HepG2 (cell line): ENCODE results near the gene KIF20A. TPM values are rescaled to one million over a fixed set of nuclear protein-coding genes. Genes with fewer than 3 reads are reported as not detected.

Source experiments
- ATRX ChIP-seq: sonication (generic); formaldehyde crosslinking; IDR thresholded peaks from 2 replicates; pipeline ENCODE4 v1.4.0; 2020; ENCODE audit warnings: missing genetic modification reagents, borderline replicate concordance
- BHLHE40 ChIP-seq: IDR thresholded peaks from 2 replicates; pipeline ENCODE4 v1.6.1; 2011; ENCODE audit warnings: low read length, improper control_type of control experiment
- ELF4 ChIP-seq: sonication (generic); formaldehyde crosslinking; IDR thresholded peaks from 2 replicates; pipeline ENCODE4 v1.5.0; 2020; ENCODE audit warnings: missing genetic modification reagents, mild to moderate bottlenecking, moderate library complexity, borderline replicate concordance
- FOXA3 ChIP-seq: IDR thresholded peaks from 2 replicates; pipeline ENCODE4 v1.6.1; 2016; ENCODE audit warnings: missing genetic modification reagents, missing compliant biosample characterization
- FOXO1 ChIP-seq: sonication (generic); formaldehyde crosslinking; IDR thresholded peaks from 2 replicates; pipeline ENCODE4 v1.4.0; 2020; ENCODE audit warnings: missing genetic modification reagents
- HMG20B ChIP-seq: conservative IDR thresholded peaks from 2 replicates; pipeline ENCODE4 v1.6.1; 2016; ENCODE audit warnings: missing genetic modification reagents, missing compliant biosample characterization
- HNRNPL ChIP-seq: fragments of 200-400 bp; formaldehyde crosslinking; IDR thresholded peaks from 2 replicates; pipeline ENCODE4 v1.6.1; 2017; ENCODE audit warnings: mild to moderate bottlenecking, low read depth, low read length
- KAT8 ChIP-seq: IDR thresholded peaks from 2 replicates; pipeline ENCODE4 v1.6.1; 2016; ENCODE audit warnings: missing genetic modification reagents, missing compliant biosample characterization
- RFXANK ChIP-seq: IDR thresholded peaks from 2 replicates; pipeline ENCODE4 v1.6.1; 2016
- SP5 ChIP-seq: IDR thresholded peaks from 2 replicates; pipeline ENCODE4 v1.6.1; 2016; ENCODE audit warnings: low read depth, borderline replicate concordance
- TEAD2 ChIP-seq: sonication (generic); formaldehyde crosslinking; IDR thresholded peaks from 2 replicates; pipeline ENCODE4 v1.9.0; 2021; ENCODE audit warnings: missing genetic modification reagents
- ZC3H13 ChIP-seq: sonication (generic); formaldehyde crosslinking; IDR thresholded peaks from 2 replicates; pipeline ENCODE4 v1.8.1; 2023; ENCODE audit warnings: mild to moderate bottlenecking, missing genetic modification reagents, moderate library complexity
- ZNF350 ChIP-seq: sonication (generic); formaldehyde crosslinking; IDR thresholded peaks from 2 replicates; pipeline ENCODE4 v1.4.0; 2020; ENCODE audit warnings: mild to moderate bottlenecking, low read depth, missing genetic modification reagents, borderline replicate concordance
- ZNF550 ChIP-seq: sonication (generic); formaldehyde crosslinking; IDR thresholded peaks from 2 replicates; pipeline ENCODE4 v1.4.0; 2020; ENCODE audit warnings: mild to moderate bottlenecking, missing genetic modification reagents, borderline replicate concordance
- ZNF670 ChIP-seq: sonication (generic); formaldehyde crosslinking; IDR thresholded peaks from 2 replicates; pipeline ENCODE4 v1.8.0; 2022; ENCODE audit warnings: mild to moderate bottlenecking, missing genetic modification reagents, borderline replicate concordance
- polyA plus RNA-seq, 8 experiments: library from polyadenylated mRNA; depleted of rRNA in 3 of 8; stranded (reverse) in 7 of 8; unstranded in 1 of 8; fragments of >200 nt; fragmentation: Illumina TruSeq in 4 of 8; extraction: Trizol in 4 of 8; gene quantifications; 2 replicates each; pipeline versions ENCODE4 v1.2.1 to v1.2.3, GENCODE V29; 2011 to 2016; ENCODE audit warnings: low read depth in 4 of 8, missing spikeins in 1 of 8, mixed read lengths in 1 of 8; ENCODE audit not compliant: insufficient read depth in 1 of 8
- total RNA-seq, 5 experiments: library from RNA; depleted of rRNA; stranded (reverse); fragments of >200 nt; fragmentation: Illumina TruSeq; extraction: Trizol; gene quantifications; 2 replicates each; pipeline ENCODE4 v1.2.3, GENCODE V29; 2016; ENCODE audit warnings: low read depth in 1 of 5
- TF ChIP-seq, protein P1 (sequence below): sonication (generic); formaldehyde crosslinking; IDR thresholded peaks from 2 replicates; pipeline ENCODE4 v1.9.0; 2021; ENCODE audit warnings: missing genetic modification reagents, mild to moderate bottlenecking, borderline replicate concordance
- TF ChIP-seq, protein P2 (sequence below): sonication (generic); formaldehyde crosslinking; IDR thresholded peaks from 2 replicates; pipeline ENCODE4 v1.9.0; 2022; ENCODE audit warnings: missing genetic modification reagents, mild to moderate bottlenecking, borderline replicate concordance
- TF ChIP-seq, protein P3 (sequence below): sonication (generic); formaldehyde crosslinking; IDR thresholded peaks from 2 replicates; pipeline ENCODE4 v1.8.0; 2022; ENCODE audit warnings: mild to moderate bottlenecking, missing genetic modification reagents, moderate library complexity
- TF ChIP-seq, protein P4 (sequence below): sonication (generic); formaldehyde crosslinking; IDR thresholded peaks from 2 replicates; pipeline ENCODE4; 2020; ENCODE audit warnings: missing genetic modification reagents, mild to moderate bottlenecking, borderline replicate concordance
- TF ChIP-seq, protein P5 (sequence below): sonication (generic); formaldehyde crosslinking; IDR thresholded peaks from 2 replicates; pipeline ENCODE4 v1.8.0; 2022; ENCODE audit warnings: missing genetic modification reagents, mild to moderate bottlenecking, inconsistent platforms, borderline replicate concordance

Gene KIF20A
- total and polyA plus RNA-seq, 2 of the 13 experiments (the other 11 are each of a cell fraction or from before 2014, with no cell fraction given), result 17.1 to 66.8 TPM

DNA sequence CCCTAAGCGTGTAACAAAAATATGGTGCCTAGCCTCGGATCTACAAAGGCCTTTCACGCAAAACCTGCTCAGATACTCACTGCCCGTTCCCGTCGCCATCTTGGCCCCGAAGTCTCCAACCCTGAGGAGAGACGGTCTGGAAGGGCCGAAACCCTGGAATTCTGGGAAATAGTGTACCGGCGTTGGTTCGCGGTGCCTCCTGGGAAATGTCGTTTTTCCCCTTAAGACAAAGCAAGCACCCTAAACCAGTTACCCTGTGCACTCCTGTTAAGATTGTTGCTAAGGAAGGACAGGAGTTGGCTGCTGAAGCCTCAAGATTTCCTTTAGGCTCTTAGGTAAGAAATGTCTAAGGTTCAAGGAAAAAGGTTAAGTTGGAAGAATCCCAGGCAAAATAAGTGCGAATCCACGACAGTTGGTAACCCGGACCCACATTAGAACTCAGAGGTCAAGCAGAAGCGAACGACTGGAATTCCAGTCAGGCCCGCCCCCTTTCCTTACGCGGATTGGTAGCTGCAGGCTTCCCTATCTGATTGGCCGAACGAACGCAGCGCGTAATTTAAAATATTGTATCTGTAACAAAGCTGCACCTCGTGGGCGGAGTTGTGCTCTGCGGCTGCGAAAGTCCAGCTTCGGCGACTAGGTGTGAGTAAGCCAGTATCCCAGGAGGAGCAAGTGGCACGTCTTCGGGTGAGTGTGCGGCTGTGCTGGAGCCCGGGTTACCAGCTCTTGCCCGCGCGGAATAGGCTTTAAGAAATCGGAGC, at the start of gene KIF20A, which contains the start of gene BRD8 (continued):
- TF ChIP-seq ZNF350 (CRISPR knock-in tag) (peak; percentile 41), SP5 (CRISPR knock-in tag) (peak; percentile 71), ZC3H13 (CRISPR knock-in tag) (peak; percentile 6; the same call in 1 of the 2 replicates), RFXANK (no peak), BHLHE40 (no peak), KAT8 (CRISPR knock-in tag) (peak; percentile 73), HNRNPL (no peak), ZNF550 (CRISPR knock-in tag) (no peak), ZNF670 (peak; percentile 5; the same call in 1 of the 2 replicates), ELF4 (peak; percentile 45; the same call in 1 of the 2 replicates), HMG20B (CRISPR knock-in tag) (no peak; the same call in 1 of the 2 replicates), TEAD2 (no peak), FOXA3 (CRISPR knock-in tag) (no peak; the same call in 1 of the 2 replicates), ATRX (CRISPR knock-in tag) (no peak), FOXO1 (CRISPR knock-in tag) (no peak; the same call in 1 of the 2 replicates)
- TF ChIP-seq, protein P1, sequence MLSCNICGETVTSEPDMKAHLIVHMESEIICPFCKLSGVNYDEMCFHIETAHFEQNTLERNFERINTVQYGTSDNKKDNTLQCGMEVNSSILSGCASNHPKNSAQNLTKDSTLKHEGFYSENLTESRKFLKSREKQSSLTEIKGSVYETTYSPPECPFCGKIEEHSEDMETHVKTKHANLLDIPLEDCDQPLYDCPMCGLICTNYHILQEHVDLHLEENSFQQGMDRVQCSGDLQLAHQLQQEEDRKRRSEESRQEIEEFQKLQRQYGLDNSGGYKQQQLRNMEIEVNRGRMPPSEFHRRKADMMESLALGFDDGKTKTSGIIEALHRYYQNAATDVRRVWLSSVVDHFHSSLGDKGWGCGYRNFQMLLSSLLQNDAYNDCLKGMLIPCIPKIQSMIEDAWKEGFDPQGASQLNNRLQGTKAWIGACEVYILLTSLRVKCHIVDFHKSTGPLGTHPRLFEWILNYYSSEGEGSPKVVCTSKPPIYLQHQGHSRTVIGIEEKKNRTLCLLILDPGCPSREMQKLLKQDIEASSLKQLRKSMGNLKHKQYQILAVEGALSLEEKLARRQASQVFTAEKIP, result no peak
- TF ChIP-seq, protein P2, sequence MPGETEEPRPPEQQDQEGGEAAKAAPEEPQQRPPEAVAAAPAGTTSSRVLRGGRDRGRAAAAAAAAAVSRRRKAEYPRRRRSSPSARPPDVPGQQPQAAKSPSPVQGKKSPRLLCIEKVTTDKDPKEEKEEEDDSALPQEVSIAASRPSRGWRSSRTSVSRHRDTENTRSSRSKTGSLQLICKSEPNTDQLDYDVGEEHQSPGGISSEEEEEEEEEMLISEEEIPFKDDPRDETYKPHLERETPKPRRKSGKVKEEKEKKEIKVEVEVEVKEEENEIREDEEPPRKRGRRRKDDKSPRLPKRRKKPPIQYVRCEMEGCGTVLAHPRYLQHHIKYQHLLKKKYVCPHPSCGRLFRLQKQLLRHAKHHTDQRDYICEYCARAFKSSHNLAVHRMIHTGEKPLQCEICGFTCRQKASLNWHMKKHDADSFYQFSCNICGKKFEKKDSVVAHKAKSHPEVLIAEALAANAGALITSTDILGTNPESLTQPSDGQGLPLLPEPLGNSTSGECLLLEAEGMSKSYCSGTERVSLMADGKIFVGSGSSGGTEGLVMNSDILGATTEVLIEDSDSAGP (CRISPR knock-in tag), result peak; percentile 58; the same call in 1 of the 2 replicates
- TF ChIP-seq, protein P3, sequence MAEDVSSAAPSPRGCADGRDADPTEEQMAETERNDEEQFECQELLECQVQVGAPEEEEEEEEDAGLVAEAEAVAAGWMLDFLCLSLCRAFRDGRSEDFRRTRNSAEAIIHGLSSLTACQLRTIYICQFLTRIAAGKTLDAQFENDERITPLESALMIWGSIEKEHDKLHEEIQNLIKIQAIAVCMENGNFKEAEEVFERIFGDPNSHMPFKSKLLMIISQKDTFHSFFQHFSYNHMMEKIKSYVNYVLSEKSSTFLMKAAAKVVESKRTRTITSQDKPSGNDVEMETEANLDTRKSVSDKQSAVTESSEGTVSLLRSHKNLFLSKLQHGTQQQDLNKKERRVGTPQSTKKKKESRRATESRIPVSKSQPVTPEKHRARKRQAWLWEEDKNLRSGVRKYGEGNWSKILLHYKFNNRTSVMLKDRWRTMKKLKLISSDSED (CRISPR knock-in tag), result no peak
- TF ChIP-seq, protein P4, sequence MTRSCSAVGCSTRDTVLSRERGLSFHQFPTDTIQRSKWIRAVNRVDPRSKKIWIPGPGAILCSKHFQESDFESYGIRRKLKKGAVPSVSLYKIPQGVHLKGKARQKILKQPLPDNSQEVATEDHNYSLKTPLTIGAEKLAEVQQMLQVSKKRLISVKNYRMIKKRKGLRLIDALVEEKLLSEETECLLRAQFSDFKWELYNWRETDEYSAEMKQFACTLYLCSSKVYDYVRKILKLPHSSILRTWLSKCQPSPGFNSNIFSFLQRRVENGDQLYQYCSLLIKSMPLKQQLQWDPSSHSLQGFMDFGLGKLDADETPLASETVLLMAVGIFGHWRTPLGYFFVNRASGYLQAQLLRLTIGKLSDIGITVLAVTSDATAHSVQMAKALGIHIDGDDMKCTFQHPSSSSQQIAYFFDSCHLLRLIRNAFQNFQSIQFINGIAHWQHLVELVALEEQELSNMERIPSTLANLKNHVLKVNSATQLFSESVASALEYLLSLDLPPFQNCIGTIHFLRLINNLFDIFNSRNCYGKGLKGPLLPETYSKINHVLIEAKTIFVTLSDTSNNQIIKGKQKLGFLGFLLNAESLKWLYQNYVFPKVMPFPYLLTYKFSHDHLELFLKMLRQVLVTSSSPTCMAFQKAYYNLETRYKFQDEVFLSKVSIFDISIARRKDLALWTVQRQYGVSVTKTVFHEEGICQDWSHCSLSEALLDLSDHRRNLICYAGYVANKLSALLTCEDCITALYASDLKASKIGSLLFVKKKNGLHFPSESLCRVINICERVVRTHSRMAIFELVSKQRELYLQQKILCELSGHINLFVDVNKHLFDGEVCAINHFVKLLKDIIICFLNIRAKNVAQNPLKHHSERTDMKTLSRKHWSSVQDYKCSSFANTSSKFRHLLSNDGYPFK, result peak; percentile 75; the same call in 1 of the 2 replicates
- TF ChIP-seq, protein P5, sequence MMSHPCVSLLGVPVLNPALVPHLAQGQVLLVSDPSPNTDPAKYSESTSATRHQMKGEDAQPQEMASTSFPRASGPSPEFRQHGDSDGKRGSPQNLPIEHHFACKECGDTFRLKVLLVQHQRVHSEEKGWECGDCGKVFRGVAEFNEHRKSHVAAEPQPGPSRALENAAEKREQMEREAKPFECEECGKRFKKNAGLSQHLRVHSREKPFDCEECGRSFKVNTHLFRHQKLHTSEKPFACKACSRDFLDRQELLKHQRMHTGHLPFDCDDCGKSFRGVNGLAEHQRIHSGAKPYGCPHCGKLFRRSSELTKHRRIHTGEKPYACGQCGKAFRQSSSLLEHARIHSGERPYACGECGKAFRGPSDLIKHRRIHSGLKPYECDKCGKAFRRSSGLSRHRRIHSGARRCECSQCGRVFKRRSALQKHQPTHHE (CRISPR knock-in tag), result no peak
